GM21737 (cell line): Measurements from ENCODE around the gene E2F3.
A peak's percentile ranks its signal among the peaks of the same experiment; 100 is the strongest.

Experiments used
- ATAC-seq: cut with Tn5 transposase; IDR thresholded peaks from one replicate; pipeline ENCODE4 v1.9.1; 2021; ENCODE audit warnings: mild to moderate bottlenecking, moderate library complexity; ENCODE audit not compliant: unreplicated experiment

Gene E2F3

GRCh38 chr6:20401205-20402091 lies at the start of gene E2F3:
Gene E2F3 (plus strand): TSS chr6:20401879. CDS start chr6:20402233, 354 bp downstream.
- ATAC-seq = peak; percentile 81

- no peak for ATAC-seq
Measured at GRCh38 chr6:20352346-20352745, 49.3 kb upstream of the E2F3 start.

GRCh38 chr6:20353134-20353533 lies 48.5 kb upstream of the E2F3 start:
- ATAC-seq = no peak

GRCh38 chr6:20354366-20354765 lies 47.3 kb upstream of the E2F3 start:
- no peak for ATAC-seq

- no peak for ATAC-seq
Measured at GRCh38 chr6:20360471-20361119, 41.1 kb upstream of the E2F3 start.

GRCh38 chr6:20362623-20363022 lies 39.1 kb upstream of the E2F3 start:
- ATAC-seq = no peak

GRCh38 chr6:20364327-20364726 lies 37.4 kb upstream of the E2F3 start:
- no peak for ATAC-seq

GRCh38 chr6:20365456-20365855 lies 36.2 kb upstream of the E2F3 start:
- no peak for ATAC-seq

- no peak for ATAC-seq
Measured at GRCh38 chr6:20366082-20366830, 35.4 kb upstream of the E2F3 start.

GRCh38 chr6:20367743-20368485 lies 33.8 kb upstream of the E2F3 start:
- ATAC-seq = no peak

GRCh38 chr6:20370393-20370792 lies 31.3 kb upstream of the E2F3 start:
- no peak for ATAC-seq

- no peak for ATAC-seq
Measured at GRCh38 chr6:20370801-20371200, 30.9 kb upstream of the E2F3 start.

GRCh38 chr6:20375436-20375835 lies 26.2 kb upstream of the E2F3 start:
- ATAC-seq = no peak

GRCh38 chr6:20377623-20378265 lies 23.9 kb upstream of the E2F3 start:
- ATAC-seq = no peak

GRCh38 chr6:20379231-20379630 lies 22.4 kb upstream of the E2F3 start:
- no peak for ATAC-seq

GRCh38 chr6:20386218-20386617 lies 15.5 kb upstream of the E2F3 start:
- no peak for ATAC-seq

- ATAC-seq = no peak
Measured at GRCh38 chr6:20389066-20389465, 12.6 kb upstream of the E2F3 start.

GRCh38 chr6:20393297-20393696 lies 8.4 kb upstream of the E2F3 start:
- ATAC-seq = no peak

GRCh38 chr6:20399518-20399917 lies 2.2 kb upstream of the E2F3 start:
- no peak for ATAC-seq

- ATAC-seq = no peak
Measured at GRCh38 chr6:20400456-20401204, 1.0 kb upstream of the E2F3 start.
